Adrenal gland (tissue), 12 donors: ENCODE measurements around the gene PYDC1. TPM values are rescaled to one million over a fixed set of nuclear protein-coding genes. Genes with fewer than 3 reads are reported as not detected.

Experiments
- DNase-seq, 7 donors: peaks; one replicate each; pipeline ENCODE4 v3.0.0-alpha.2; 2019 to 2020
- H3K27ac ChIP-seq, 5 donors: fragments of 200-600 bp; sonication (generic) in 4 of 5; 1 replicate in 3 of 5; 2 replicates in 2 of 5; pipeline versions ENCODE4 v1.5.1 to v1.8.0; 2016 to 2020; ENCODE audit warnings: mild to moderate bottlenecking in 1 of 5
- H3K27me3 ChIP-seq: fragments of 200-600 bp; 2 replicates; pipeline ENCODE4 v1.8.0; 2021
- H3K36me3 ChIP-seq, 2 donors: fragments of 200-600 bp; replicated peaks in 1 of 2; 1 replicate in 1 of 2; 2 replicates in 1 of 2; pipeline versions ENCODE4 v1.5.1 to v1.8.0; 2018 to 2022
- H3K4me1 ChIP-seq, 2 donors: fragments of 200-600 bp; replicated peaks in 1 of 2; 1 replicate in 1 of 2; 2 replicates in 1 of 2; pipeline versions ENCODE4 v1.5.1 to v1.8.0; 2018 to 2021
- H3K4me3 ChIP-seq, 4 donors: fragments of 200-600 bp; sonication (generic) in 3 of 4; one replicate each; pipeline ENCODE4 v1.5.1; 2016 to 2018
- H3K9me3 ChIP-seq, 3 donors: fragments of 200-600 bp; sonication (generic) in 1 of 3; replicated peaks in 1 of 3; 1 replicate in 2 of 3; 2 replicates in 1 of 3; pipeline versions ENCODE4 v1.5.1 to v1.8.0; 2016 to 2021
- POLR2A ChIP-seq, 2 donors: fragments of 450-650 bp; IDR thresholded peaks; one replicate each; pipeline ENCODE4 v1.6.1; 2017; ENCODE audit warnings: antibody characterized with exemption in 2 of 2, mild to moderate bottlenecking in 2 of 2, moderate library complexity in 1 of 2
- WGBS, 4 donors: extraction: QIAGEN DNeasy Blood & Tissue Kit in 2 of 4; methylation state at CpG; one replicate each; pipeline versions ENCODE4 v1.1.5 to v1.1.7; 2013 to 2017; 5-methylcytosine and 5-hydroxymethylcytosine counted together
- intact Hi-C, 2 donors: fragments of 100-400 bp; cut with DNase I; formaldehyde crosslinking; loops; one replicate each; pipeline versions ENCODE4 v1.14.1 to v1.15.0; 2022 to 2023
- polyA plus RNA-seq, 3 donors: library from polyadenylated mRNA; stranded (reverse); fragments of 200-250 nt in 2 of 3; fragments of 350-450 nt in 1 of 3; fragmentation: Illumina TruSeq in 1 of 3; extraction: RNeasy Lipid Tissue Mini Kit (QIAGEN cat#74804) in 1 of 3; gene quantifications; one replicate each; pipeline ENCODE4 v1.2.3, GENCODE V29; 2013 to 2014
- total RNA-seq, 9 donors: library from RNA; depleted of rRNA in 4 of 9; stranded (reverse); fragments of >200 nt in 4 of 9; fragments of 120-200 nt in 1 of 9; fragmentation: NEBNext Ultra II Directional in 1 of 9; extraction: Animal tissue kit (Norgen Biotek cat#: 25700) in 1 of 9; gene quantifications; one replicate each; pipeline versions ENCODE4 v1.1.0 to v1.2.4, GENCODE V29; 2013 to 2023
- TF ChIP-seq, protein P1 (sequence below), 6 experiments: fragments of 450-650 bp in 4 of 6; fragments of 200-600 bp in 2 of 6; sonication (generic) in 1 of 6; IDR thresholded peaks; 1 replicate in 5 of 6; 2 replicates in 1 of 6; pipeline versions ENCODE4 v1.5.1 to v1.8.0; 2016 to 2021; ENCODE audit warnings: antibody characterized with exemption in 6 of 6, mild to moderate bottlenecking in 2 of 6, moderate library complexity in 1 of 6
- donor health status: healthy with polysubstance abuse.
- donor health status: Bipolar disorder and iron deficiency.
- donor health status: DM: yes; HTN: yes; CAD: no.
- donor health status: DM: no; HTN: no; CAD: no.
- donor health status: DM: no; HTN: no; CAD: no.
- donor health status: DM: yes; HTN: yes; CAD: no.

The PYDC1 gene
- total and polyA plus RNA-seq, 12 donors: not detected

- intact Hi-C loops: no loop called here
- Histone ChIP-seq H3K27ac (no peak overlapping the region), H3K4me3 (no peak overlapping the region), H3K36me3 (peaks cover 0 to 99% of the 10 kb centered on the region in 2 donors), H3K27me3 (no peaks in the 10 kb centered on the region), H3K4me1 (peaks cover 0 to 5% of the 10 kb centered on the region in 2 donors), H3K9me3 (no peaks in the 10 kb centered on the region)
- no peak for TF ChIP-seq POLR2A (IDR thresholded peaks at IDR 0.05)
- no peak for DNase-seq
- 90 to 94% (median 94%) methylated on average over 17 of the region's 17 CpGs for WGBS, 4 donors
Measured at GRCh38 chr16:31190818-31191444, 26.0 kb downstream of the PYDC1 start.

- H3K36me3 ChIP-seq: peaks cover 0 to 100% of the 10 kb centered on the region in 2 donors
- H3K27me3 ChIP-seq: no peaks in the 10 kb centered on the region
- H3K4me1 ChIP-seq: peaks cover 0 to 7% of the 10 kb centered on the region in 2 donors
- H3K9me3 ChIP-seq: no peaks in the 10 kb centered on the region
- H3K4me3 ChIP-seq: no peak overlapping the region
- intact Hi-C loops: no loop called here
- 79 to 85% (median 81%) methylated on average over 12 of the region's 12 CpGs for WGBS, 4 donors
- TF ChIP-seq, protein P1, sequence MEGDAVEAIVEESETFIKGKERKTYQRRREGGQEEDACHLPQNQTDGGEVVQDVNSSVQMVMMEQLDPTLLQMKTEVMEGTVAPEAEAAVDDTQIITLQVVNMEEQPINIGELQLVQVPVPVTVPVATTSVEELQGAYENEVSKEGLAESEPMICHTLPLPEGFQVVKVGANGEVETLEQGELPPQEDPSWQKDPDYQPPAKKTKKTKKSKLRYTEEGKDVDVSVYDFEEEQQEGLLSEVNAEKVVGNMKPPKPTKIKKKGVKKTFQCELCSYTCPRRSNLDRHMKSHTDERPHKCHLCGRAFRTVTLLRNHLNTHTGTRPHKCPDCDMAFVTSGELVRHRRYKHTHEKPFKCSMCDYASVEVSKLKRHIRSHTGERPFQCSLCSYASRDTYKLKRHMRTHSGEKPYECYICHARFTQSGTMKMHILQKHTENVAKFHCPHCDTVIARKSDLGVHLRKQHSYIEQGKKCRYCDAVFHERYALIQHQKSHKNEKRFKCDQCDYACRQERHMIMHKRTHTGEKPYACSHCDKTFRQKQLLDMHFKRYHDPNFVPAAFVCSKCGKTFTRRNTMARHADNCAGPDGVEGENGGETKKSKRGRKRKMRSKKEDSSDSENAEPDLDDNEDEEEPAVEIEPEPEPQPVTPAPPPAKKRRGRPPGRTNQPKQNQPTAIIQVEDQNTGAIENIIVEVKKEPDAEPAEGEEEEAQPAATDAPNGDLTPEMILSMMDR (IDR thresholded peaks at IDR 0.05): no peak
- no peak for TF ChIP-seq POLR2A (IDR thresholded peaks at IDR 0.05)
- no peak for DNase-seq
- H3K27ac ChIP-seq: no peak overlapping the region
Measured at GRCh38 chr16:31190061-31190460, 26.9 kb downstream of the PYDC1 start.

- no peaks in the 10 kb centered on the region for H3K27me3 ChIP-seq
- peaks cover 0 to 100% of the 10 kb centered on the region in 2 donors for H3K36me3 ChIP-seq
- no peaks in the 10 kb centered on the region for H3K9me3 ChIP-seq
- H3K4me3 ChIP-seq: no peak overlapping the region
- 67 to 87% (median 73%) methylated on average over 2 of the region's 2 CpGs for WGBS, 4 donors
- TF ChIP-seq POLR2A (IDR thresholded peaks at IDR 0.05): no peak
- TF ChIP-seq, protein P1 (IDR thresholded peaks at IDR 0.05): no peak
- H3K4me1 ChIP-seq: peaks cover 0 to 7% of the 10 kb centered on the region in 2 donors
- H3K27ac ChIP-seq: no peak overlapping the region
- intact Hi-C loops: no loop called here
- DNase-seq: no peak
Measured at GRCh38 chr16:31189412-31189778, 27.5 kb downstream of the PYDC1 start.

DNA sequence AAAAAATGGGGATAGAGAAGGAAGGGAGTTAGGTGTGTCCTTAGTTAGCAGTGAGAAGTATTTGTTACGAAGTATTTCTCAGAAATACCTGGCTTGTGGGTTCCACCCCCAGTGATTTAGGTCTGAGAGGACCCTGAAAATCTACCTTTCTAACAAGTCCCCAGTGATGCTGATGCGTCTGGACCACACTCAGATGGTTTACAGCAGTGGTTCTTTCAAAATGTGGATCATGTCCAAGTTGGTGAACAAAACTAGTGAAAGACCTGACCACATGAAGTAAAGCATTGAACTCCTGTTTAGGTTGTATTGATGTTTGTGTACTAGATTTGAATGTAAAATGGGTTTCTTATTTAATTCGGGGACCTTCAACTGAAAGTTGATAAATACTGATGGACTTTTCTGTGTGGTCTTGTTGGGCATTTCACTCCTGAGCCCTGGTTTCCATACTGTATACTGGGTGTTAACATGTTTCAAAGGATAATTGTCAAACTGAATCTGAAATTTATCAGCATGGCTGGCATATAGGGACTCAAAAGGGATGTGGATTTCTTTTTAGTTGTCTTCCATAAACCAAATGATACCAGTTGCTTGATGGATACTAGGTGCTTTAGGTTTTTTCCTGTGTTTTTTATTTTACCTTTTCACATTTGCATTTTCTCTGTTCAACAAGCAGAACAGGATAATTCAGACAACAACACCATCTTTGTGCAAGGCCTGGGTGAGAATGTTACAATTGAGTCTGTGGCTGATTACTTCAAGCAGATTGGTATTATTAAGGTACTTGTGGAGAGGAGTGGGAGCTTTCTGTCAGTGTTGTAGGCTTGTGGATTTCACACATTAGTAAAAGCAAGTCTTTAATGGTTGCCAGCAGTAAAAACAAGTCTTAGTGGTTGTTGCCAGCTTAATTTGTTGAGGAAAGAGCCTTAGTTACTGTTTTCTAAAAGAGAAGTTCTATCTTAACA is 28.2 kb downstream of the PYDC1 start:
- Histone ChIP-seq H3K9me3 (no peaks in the 10 kb centered on the region), H3K27me3 (no peaks in the 10 kb centered on the region), H3K36me3 (peaks cover 0 to 100% of the 10 kb centered on the region in 2 donors), H3K4me1 (peaks cover 0 to 7% of the 10 kb centered on the region in 2 donors), H3K27ac (no peak overlapping the region), H3K4me3 (no peak overlapping the region)
- 83 to 91% (median 86%) methylated on average over 3 of the region's 3 CpGs for WGBS, 4 donors
- TF ChIP-seq, protein P1 (IDR thresholded peaks at IDR 0.05): no peak
- TF ChIP-seq POLR2A (IDR thresholded peaks at IDR 0.05): no peak
- intact Hi-C loops: no loop called here
- DNase-seq: no peak
